Tibial artery (tissue), 4 donors: ENCODE results near the gene CTBP1.
A peak's percentile ranks its signal among the peaks of the same experiment; 100 is the strongest.

Source experiments
- DNase-seq, 2 donors: peaks; one replicate each; pipeline ENCODE4 v3.0.0-alpha.2; 2019
- H3K27ac ChIP-seq, 2 donors: fragments of 200-600 bp; sonication (generic) in 1 of 2; 1 replicate in 1 of 2; 2 replicates in 1 of 2; pipeline ENCODE4 v1.5.1; 2018 to 2019; ENCODE audit warnings: mild to moderate bottlenecking in 1 of 2
- H3K27me3 ChIP-seq, 2 donors: fragments of 200-600 bp; sonication (generic) in 1 of 2; one replicate each; pipeline versions ENCODE4 v1.5.1 to v1.6.0; 2016 to 2019
- H3K36me3 ChIP-seq, 3 donors: fragments of 200-600 bp; sonication (generic) in 2 of 3; one replicate each; pipeline ENCODE4 v1.5.1; 2016 to 2019; ENCODE audit warnings: mild to moderate bottlenecking in 2 of 3
- H3K4me1 ChIP-seq, 4 donors: fragments of 200-600 bp; sonication (generic) in 2 of 4; 1 replicate in 3 of 4; 2 replicates in 1 of 4; pipeline ENCODE4 v1.5.1; 2016 to 2019
- H3K4me3 ChIP-seq, 2 donors: fragments of 200-600 bp; sonication (generic) in 1 of 2; 1 replicate in 1 of 2; 2 replicates in 1 of 2; pipeline ENCODE4 v1.5.1; 2018 to 2019; ENCODE audit warnings: mild to moderate bottlenecking in 2 of 2
- H3K9me3 ChIP-seq, 3 donors: fragments of 200-600 bp; sonication (generic) in 1 of 3; one replicate each; pipeline ENCODE4 v1.5.1; 2016 to 2019
- intact Hi-C: fragments of 100-400 bp; cut with DNase I; formaldehyde crosslinking; loops from one replicate; pipeline ENCODE4 v1.15.0; 2023; ENCODE audit warnings: low total_unique reads
- TF ChIP-seq, protein P1 (sequence below), 2 experiments: fragments of 200-600 bp in 1 of 2; fragments of 450-650 bp in 1 of 2; IDR thresholded peaks; one replicate each; pipeline ENCODE4 v1.5.1; 2017 to 2019; ENCODE audit warnings: antibody characterized with exemption in 2 of 2, mild to moderate bottlenecking in 1 of 2, moderate library complexity in 1 of 2

The CTBP1 gene

GRCh38 chr4:1244081-1244977 lies 4.6 kb downstream of the CTBP1 start:
- Histone ChIP-seq H3K4me1 (peaks cover 15 to 64% (median 54%) of the 10 kb centered on the region in 4 donors), H3K27ac (no peak overlapping the region), H3K27me3 (no peaks in the 10 kb centered on the region), H3K36me3 (peaks cover 8 to 25% (median 16%) of the 10 kb centered on the region in 3 donors), H3K4me3 (no peak overlapping the region), H3K9me3 (no peaks in the 10 kb centered on the region)
- intact Hi-C loops, result no loop called here
- TF ChIP-seq, protein P1, sequence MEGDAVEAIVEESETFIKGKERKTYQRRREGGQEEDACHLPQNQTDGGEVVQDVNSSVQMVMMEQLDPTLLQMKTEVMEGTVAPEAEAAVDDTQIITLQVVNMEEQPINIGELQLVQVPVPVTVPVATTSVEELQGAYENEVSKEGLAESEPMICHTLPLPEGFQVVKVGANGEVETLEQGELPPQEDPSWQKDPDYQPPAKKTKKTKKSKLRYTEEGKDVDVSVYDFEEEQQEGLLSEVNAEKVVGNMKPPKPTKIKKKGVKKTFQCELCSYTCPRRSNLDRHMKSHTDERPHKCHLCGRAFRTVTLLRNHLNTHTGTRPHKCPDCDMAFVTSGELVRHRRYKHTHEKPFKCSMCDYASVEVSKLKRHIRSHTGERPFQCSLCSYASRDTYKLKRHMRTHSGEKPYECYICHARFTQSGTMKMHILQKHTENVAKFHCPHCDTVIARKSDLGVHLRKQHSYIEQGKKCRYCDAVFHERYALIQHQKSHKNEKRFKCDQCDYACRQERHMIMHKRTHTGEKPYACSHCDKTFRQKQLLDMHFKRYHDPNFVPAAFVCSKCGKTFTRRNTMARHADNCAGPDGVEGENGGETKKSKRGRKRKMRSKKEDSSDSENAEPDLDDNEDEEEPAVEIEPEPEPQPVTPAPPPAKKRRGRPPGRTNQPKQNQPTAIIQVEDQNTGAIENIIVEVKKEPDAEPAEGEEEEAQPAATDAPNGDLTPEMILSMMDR (IDR thresholded peaks at IDR 0.05), result no peak
- DNase-seq, result peak; percentile 16 to 62

- DNase-seq, result peak; percentile 19 to 58
- peaks cover 15 to 65% (median 54%) of the 10 kb centered on the region in 4 donors for H3K4me1 ChIP-seq
- no peaks in the 10 kb centered on the region for H3K9me3 ChIP-seq
- H3K27me3 ChIP-seq, result no peaks in the 10 kb centered on the region
- TF ChIP-seq, protein P1 (IDR thresholded peaks at IDR 0.05), result no peak
- no peak overlapping the region for H3K27ac ChIP-seq
- H3K36me3 ChIP-seq, result peaks cover 8 to 33% (median 19%) of the 10 kb centered on the region in 3 donors
- H3K4me3 ChIP-seq, result no peak overlapping the region
- intact Hi-C loops, result no loop called here
These were observed 5.4 kb downstream of the CTBP1 start for GRCh38 chr4:1243451-1244080.

DNA sequence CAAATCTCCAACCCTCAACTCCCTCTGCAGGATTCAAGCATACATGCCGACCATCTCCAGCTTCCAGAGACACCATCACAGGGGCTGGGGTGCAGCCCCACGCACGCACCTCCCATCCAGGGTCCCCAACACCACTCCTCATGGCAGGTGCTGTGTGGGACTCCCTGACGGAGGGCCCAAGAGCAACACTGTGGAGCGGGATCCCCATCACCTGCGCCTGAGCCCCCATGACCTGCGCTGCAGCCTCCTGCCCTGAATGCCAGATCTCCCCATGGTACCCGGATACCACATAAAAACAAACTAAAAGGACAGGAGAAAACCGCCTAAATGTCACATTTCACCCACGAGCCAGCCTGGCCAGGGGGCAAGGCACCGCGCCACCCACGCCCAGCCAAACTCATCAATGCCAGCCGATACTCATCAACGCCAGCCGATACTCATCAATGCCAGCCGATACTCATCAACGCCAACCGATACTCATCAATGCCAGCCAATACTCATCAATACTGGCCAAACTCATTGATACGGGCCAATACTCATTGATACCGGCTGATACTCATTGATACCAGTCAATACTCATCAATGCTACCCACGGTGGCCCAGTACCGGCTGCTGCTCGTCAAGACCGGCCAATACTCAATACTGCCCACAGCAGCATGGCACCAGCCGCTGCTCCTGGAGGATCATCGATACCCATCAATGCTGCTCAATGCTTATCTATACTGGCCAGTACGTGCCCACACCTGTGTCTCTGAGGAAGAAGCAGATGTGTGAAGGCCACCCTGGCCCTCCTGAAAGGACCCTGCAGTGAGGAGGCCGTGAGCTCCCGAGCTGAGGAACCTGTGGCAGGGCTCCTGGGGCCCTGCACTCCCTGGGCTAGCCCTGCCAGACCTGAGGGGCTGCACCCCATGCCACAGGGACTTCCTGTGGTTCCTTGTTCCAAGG lies 6.2 kb downstream of the CTBP1 start:
- intact Hi-C loops, result no loop called here

GRCh38 chr4:1241936-1242505 lies 6.9 kb downstream of the CTBP1 start:
- Histone ChIP-seq H3K4me3 (no peak overlapping the region), H3K27me3 (no peaks in the 10 kb centered on the region), H3K27ac (no peak overlapping the region), H3K9me3 (no peaks in the 10 kb centered on the region), H3K36me3 (peaks cover 19 to 48% (median 34%) of the 10 kb centered on the region in 3 donors), H3K4me1 (peaks cover 15 to 61% (median 49%) of the 10 kb centered on the region in 4 donors)
- DNase-seq, result peak; percentile 8 to 40
- TF ChIP-seq, protein P1 (IDR thresholded peaks at IDR 0.05), result no peak
- intact Hi-C loops, result no loop called here

More for the DNA sequence above, 6.2 kb downstream of the CTBP1 start:
- H3K36me3 ChIP-seq, result peaks cover 12 to 41% (median 27%) of the 10 kb centered on the region in 3 donors
- H3K4me3 ChIP-seq, result no peak overlapping the region
- H3K27ac ChIP-seq, result no peak overlapping the region
- no peaks in the 10 kb centered on the region for H3K27me3 ChIP-seq
- H3K4me1 ChIP-seq, result peaks cover 15 to 65% (median 54%) of the 10 kb centered on the region in 4 donors
- TF ChIP-seq, protein P1 (IDR thresholded peaks at IDR 0.05), result no peak
- H3K9me3 ChIP-seq, result no peaks in the 10 kb centered on the region
- DNase-seq, result peak; percentile 13 to 48

- no peak overlapping the region for H3K27ac ChIP-seq
- intact Hi-C loops, result no loop called here
- H3K27me3 ChIP-seq, result no peaks in the 10 kb centered on the region
- H3K36me3 ChIP-seq, result peaks cover 24 to 53% (median 39%) of the 10 kb centered on the region in 3 donors
- peak; percentile 16 to 60 for DNase-seq
- no peaks in the 10 kb centered on the region for H3K9me3 ChIP-seq
- peaks cover 11 to 56% (median 44%) of the 10 kb centered on the region in 4 donors for H3K4me1 ChIP-seq
- TF ChIP-seq, protein P1 (IDR thresholded peaks at IDR 0.05), result no peak
- H3K4me3 ChIP-seq, result no peak overlapping the region
These were observed 7.4 kb downstream of the CTBP1 start for GRCh38 chr4:1241466-1241935.
